ENCODE data around the gene SFTPA1.
"Not testable (repeated sequence)": the region's sequence is repeated elsewhere in the genome, so short reads cannot be mapped to it uniquely, and the experiment has no call there.

SFTPA1 gene

GRCh38 chr10:79615577-79615976 is 4.8 kb downstream of the SFTPA1 start:
- TF ChIP-seq SUZ12 (IDR thresholded peaks at IDR 0.05; ENCODE audit: extremely low read depth, insufficient read depth, insufficient read length) (no peak), YY1 (IDR thresholded peaks at IDR 0.05; ENCODE audit: insufficient read depth, insufficient read length) (no peak), ZNF274 (IDR thresholded peaks at IDR 0.05; ENCODE audit: low read depth, low read length) (no peak)

GRCh38 chr10:79616164-79616563 is 5.4 kb downstream of the SFTPA1 start:
- TF ChIP-seq ZNF274 (IDR thresholded peaks at IDR 0.05; ENCODE audit: low read depth, low read length) (no peak), SUZ12 (IDR thresholded peaks at IDR 0.05; ENCODE audit: extremely low read depth, insufficient read depth, insufficient read length) (no peak), YY1 (IDR thresholded peaks at IDR 0.05; ENCODE audit: insufficient read depth, insufficient read length) (no peak)

More at GRCh38 chr10:79615577-79615976, 4.8 kb downstream of the SFTPA1 start:
- Histone ChIP-seq H3K4me1 (ENCODE audit: insufficient read depth, insufficient read length) (no peaks in the 10 kb centered on the region), H3K4me3 (ENCODE audit: insufficient read length, low read depth) (no peak overlapping the region), H3K9ac (ENCODE audit: insufficient read length, low read depth) (no peak overlapping the region), H3K27me3 (ENCODE audit: insufficient read depth, insufficient read length) (no peaks in the 10 kb centered on the region), H3K9me3 (ENCODE audit: insufficient read depth, low read length) (no peaks in the 10 kb centered on the region), H3K36me3 (ENCODE audit: insufficient read depth, insufficient read length, low read length) (no peaks in the 10 kb centered on the region)
- DNase-seq (ENCODE audit: low read depth, low spot score) = no peak

GRCh38 chr10:79623663-79624062 is 12.9 kb downstream of the SFTPA1 start:
- not testable (repeated sequence) for H3K9ac ChIP-seq (ENCODE audit: insufficient read length, low read depth); H3K36me3 ChIP-seq (ENCODE audit: insufficient read depth, insufficient read length, low read length); H3K4me3 ChIP-seq (ENCODE audit: insufficient read length, low read depth); H3K4me1 ChIP-seq (ENCODE audit: insufficient read depth, insufficient read length); DNase-seq (ENCODE audit: low read depth, low spot score); H3K27me3 ChIP-seq (ENCODE audit: insufficient read depth, insufficient read length)
- peaks cover 13% of the 10 kb centered on the region for H3K9me3 ChIP-seq (ENCODE audit: insufficient read depth, low read length)

More at GRCh38 chr10:79616164-79616563, 5.4 kb downstream of the SFTPA1 start:
- no peaks in the 10 kb centered on the region for H3K36me3 ChIP-seq (ENCODE audit: insufficient read depth, insufficient read length, low read length)
- DNase-seq (ENCODE audit: low read depth, low spot score) = no peak
- no peaks in the 10 kb centered on the region for H3K9me3 ChIP-seq (ENCODE audit: insufficient read depth, low read length)
- no peak overlapping the region for H3K9ac ChIP-seq (ENCODE audit: insufficient read length, low read depth)
- no peaks in the 10 kb centered on the region for H3K4me1 ChIP-seq (ENCODE audit: insufficient read depth, insufficient read length)
- H3K4me3 ChIP-seq (ENCODE audit: insufficient read length, low read depth) = no peak overlapping the region
- no peaks in the 10 kb centered on the region for H3K27me3 ChIP-seq (ENCODE audit: insufficient read depth, insufficient read length)

- H3K36me3 ChIP-seq (ENCODE audit: insufficient read depth, insufficient read length, low read length) = no peaks in the 10 kb centered on the region
- no peak overlapping the region for H3K9ac ChIP-seq (ENCODE audit: insufficient read length, low read depth)
- TF ChIP-seq YY1 (IDR thresholded peaks at IDR 0.05; ENCODE audit: insufficient read depth, insufficient read length) (no peak), SUZ12 (IDR thresholded peaks at IDR 0.05; ENCODE audit: extremely low read depth, insufficient read depth, insufficient read length) (no peak), ZNF274 (IDR thresholded peaks at IDR 0.05; ENCODE audit: low read depth, low read length) (no peak)
- no peaks in the 10 kb centered on the region for H3K27me3 ChIP-seq (ENCODE audit: insufficient read depth, insufficient read length)
- no peak overlapping the region for H3K4me3 ChIP-seq (ENCODE audit: insufficient read length, low read depth)
- DNase-seq (ENCODE audit: low read depth, low spot score) = no peak
- H3K4me1 ChIP-seq (ENCODE audit: insufficient read depth, insufficient read length) = no peaks in the 10 kb centered on the region
- H3K9me3 ChIP-seq (ENCODE audit: insufficient read depth, low read length) = peaks cover 13% of the 10 kb centered on the region
Observed at GRCh38 chr10:79627075-79627474, 16.3 kb downstream of the SFTPA1 start.

- H3K9ac ChIP-seq (ENCODE audit: insufficient read length, low read depth) = no peak overlapping the region
- peaks cover 13% of the 10 kb centered on the region for H3K9me3 ChIP-seq (ENCODE audit: insufficient read depth, low read length)
- H3K27me3 ChIP-seq (ENCODE audit: insufficient read depth, insufficient read length) = no peaks in the 10 kb centered on the region
- no peaks in the 10 kb centered on the region for H3K36me3 ChIP-seq (ENCODE audit: insufficient read depth, insufficient read length, low read length)
- H3K4me3 ChIP-seq (ENCODE audit: insufficient read length, low read depth) = no peak overlapping the region
- no peak for DNase-seq (ENCODE audit: low read depth, low spot score)
- TF ChIP-seq ZNF274 (IDR thresholded peaks at IDR 0.05; ENCODE audit: low read depth, low read length) (no peak), SUZ12 (IDR thresholded peaks at IDR 0.05; ENCODE audit: extremely low read depth, insufficient read depth, insufficient read length) (no peak), YY1 (IDR thresholded peaks at IDR 0.05; ENCODE audit: insufficient read depth, insufficient read length) (no peak)
- no peaks in the 10 kb centered on the region for H3K4me1 ChIP-seq (ENCODE audit: insufficient read depth, insufficient read length)
Observed at GRCh38 chr10:79628083-79628482, 17.3 kb downstream of the SFTPA1 start.

- Histone ChIP-seq H3K27me3 (ENCODE audit: insufficient read depth, insufficient read length) (no peaks in the 10 kb centered on the region), H3K4me1 (ENCODE audit: insufficient read depth, insufficient read length) (no peaks in the 10 kb centered on the region), H3K9ac (ENCODE audit: insufficient read length, low read depth) (no peak overlapping the region), H3K9me3 (ENCODE audit: insufficient read depth, low read length) (peaks cover 13% of the 10 kb centered on the region), H3K36me3 (ENCODE audit: insufficient read depth, insufficient read length, low read length) (no peaks in the 10 kb centered on the region), H3K4me3 (ENCODE audit: insufficient read length, low read depth) (no peak overlapping the region)
- TF ChIP-seq YY1 (IDR thresholded peaks at IDR 0.05; ENCODE audit: insufficient read depth, insufficient read length) = no peak
- no peak for TF ChIP-seq SUZ12 (IDR thresholded peaks at IDR 0.05; ENCODE audit: extremely low read depth, insufficient read depth, insufficient read length)
- DNase-seq (ENCODE audit: low read depth, low spot score) = no peak
Observed at GRCh38 chr10:79628988-79629954, 18.5 kb downstream of the SFTPA1 start.

- peaks cover 13% of the 10 kb centered on the region for H3K9me3 ChIP-seq (ENCODE audit: insufficient read depth, low read length)
- H3K27me3 ChIP-seq (ENCODE audit: insufficient read depth, insufficient read length) = no peaks in the 10 kb centered on the region
- H3K9ac ChIP-seq (ENCODE audit: insufficient read length, low read depth) = no peak overlapping the region
- TF ChIP-seq SUZ12 (IDR thresholded peaks at IDR 0.05; ENCODE audit: extremely low read depth, insufficient read depth, insufficient read length) = no peak
- no peak for TF ChIP-seq YY1 (IDR thresholded peaks at IDR 0.05; ENCODE audit: insufficient read depth, insufficient read length)
- TF ChIP-seq ZNF274 (IDR thresholded peaks at IDR 0.05; ENCODE audit: low read depth, low read length) = no peak
- no peak overlapping the region for H3K4me3 ChIP-seq (ENCODE audit: insufficient read length, low read depth)
- H3K36me3 ChIP-seq (ENCODE audit: insufficient read depth, insufficient read length, low read length) = no peaks in the 10 kb centered on the region
- DNase-seq (ENCODE audit: low read depth, low spot score) = no peak
- H3K4me1 ChIP-seq (ENCODE audit: insufficient read depth, insufficient read length) = no peaks in the 10 kb centered on the region
Observed at GRCh38 chr10:79629955-79630327, 19.2 kb downstream of the SFTPA1 start.

GRCh38 chr10:79636654-79637199 is 26.0 kb downstream of the SFTPA1 start:
- not testable (repeated sequence) for H3K4me1 ChIP-seq (ENCODE audit: insufficient read depth, insufficient read length); DNase-seq (ENCODE audit: low read depth, low spot score); H3K4me3 ChIP-seq (ENCODE audit: insufficient read length, low read depth); H3K9me3 ChIP-seq (ENCODE audit: insufficient read depth, low read length); H3K36me3 ChIP-seq (ENCODE audit: insufficient read depth, insufficient read length, low read length); H3K9ac ChIP-seq (ENCODE audit: insufficient read length, low read depth); H3K27me3 ChIP-seq (ENCODE audit: insufficient read depth, insufficient read length)
